ENCODE results near the gene KCNIP1.

DNA sequence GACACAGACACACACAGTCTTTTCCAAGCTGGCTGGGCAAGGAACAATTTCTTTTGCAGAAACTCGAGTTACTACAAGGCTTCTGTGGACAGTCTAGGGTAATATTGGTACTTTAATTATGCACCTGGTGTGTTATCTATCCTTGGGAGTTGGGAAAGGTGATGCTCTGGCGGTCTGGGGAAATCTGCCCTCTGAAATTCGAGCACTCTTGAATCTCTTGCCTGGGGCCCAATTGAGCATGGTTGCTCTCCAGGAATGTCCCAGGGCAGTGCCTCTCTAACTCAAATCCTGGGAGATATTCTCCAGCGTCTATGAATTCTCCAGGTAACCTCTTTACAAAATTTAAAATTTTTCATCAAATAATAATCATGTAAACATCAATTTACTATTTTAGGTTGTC lies 69.3 kb downstream of the KCNIP1 start:
- TF ChIP-seq CTCF (IDR thresholded peaks at IDR 0.05) (no peak), POLR2A (IDR thresholded peaks at IDR 0.05) (no peak)
